ENCODE measurements around the gene REPS1. TPM values are rescaled to one million over a fixed set of nuclear protein-coding genes. Genes with fewer than 3 reads are reported as not detected.

Gene REPS1
- total and polyA plus RNA-seq, 11 donors: 16.3 to 65.8 (median 38.3) TPM

DNA sequence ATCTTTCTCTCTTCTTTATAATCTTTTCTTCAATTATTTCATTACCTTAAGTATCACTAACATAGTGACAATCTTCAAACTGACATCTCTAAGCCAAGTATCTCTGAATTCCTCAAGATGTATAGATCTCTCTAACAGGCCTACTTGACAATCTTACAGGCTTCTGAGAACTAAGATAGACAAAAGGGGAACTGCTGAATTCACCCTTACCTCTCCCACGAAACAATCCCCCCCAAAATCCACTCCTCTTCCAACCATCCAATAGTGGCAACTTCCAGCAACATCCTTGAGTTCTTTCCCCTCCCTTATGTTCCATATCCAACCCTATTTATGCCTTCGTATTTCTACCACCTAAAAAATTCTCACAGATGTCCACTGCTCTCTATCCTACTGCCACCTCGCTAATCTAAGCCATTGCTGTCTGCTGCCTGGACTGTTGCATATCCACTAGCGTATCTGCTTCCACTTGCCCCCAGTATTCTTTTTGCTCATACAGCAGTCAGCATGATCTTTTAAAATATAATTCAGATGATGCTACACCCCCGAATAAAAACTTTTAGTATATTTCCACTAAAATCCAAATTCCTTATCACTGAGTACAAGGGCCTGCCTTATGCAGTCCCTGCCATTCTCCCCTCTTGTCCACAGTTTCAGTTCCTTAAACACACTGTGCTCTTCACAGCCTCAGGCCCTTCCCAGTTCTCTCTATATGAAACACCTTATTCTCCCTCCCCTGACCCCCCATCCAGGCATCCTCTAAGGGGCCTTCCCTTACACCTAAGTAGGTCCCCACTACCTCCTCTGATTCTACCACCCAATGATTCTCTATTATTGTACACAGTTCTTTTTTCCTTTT, 8.0 kb downstream of the REPS1 start:
- Histone ChIP-seq H3K9me3 (no peaks in the 10 kb centered on the region), H3K27me3 (no peaks in the 10 kb centered on the region), H3K4me3 (no peak overlapping the region), H3K4me1 (peaks cover 0 to 62% (median 23%) of the 10 kb centered on the region in 12 donors), H3K27ac (no peak overlapping the region), H3K36me3 (no peaks in the 10 kb centered on the region)
- TF ChIP-seq, protein P1, sequence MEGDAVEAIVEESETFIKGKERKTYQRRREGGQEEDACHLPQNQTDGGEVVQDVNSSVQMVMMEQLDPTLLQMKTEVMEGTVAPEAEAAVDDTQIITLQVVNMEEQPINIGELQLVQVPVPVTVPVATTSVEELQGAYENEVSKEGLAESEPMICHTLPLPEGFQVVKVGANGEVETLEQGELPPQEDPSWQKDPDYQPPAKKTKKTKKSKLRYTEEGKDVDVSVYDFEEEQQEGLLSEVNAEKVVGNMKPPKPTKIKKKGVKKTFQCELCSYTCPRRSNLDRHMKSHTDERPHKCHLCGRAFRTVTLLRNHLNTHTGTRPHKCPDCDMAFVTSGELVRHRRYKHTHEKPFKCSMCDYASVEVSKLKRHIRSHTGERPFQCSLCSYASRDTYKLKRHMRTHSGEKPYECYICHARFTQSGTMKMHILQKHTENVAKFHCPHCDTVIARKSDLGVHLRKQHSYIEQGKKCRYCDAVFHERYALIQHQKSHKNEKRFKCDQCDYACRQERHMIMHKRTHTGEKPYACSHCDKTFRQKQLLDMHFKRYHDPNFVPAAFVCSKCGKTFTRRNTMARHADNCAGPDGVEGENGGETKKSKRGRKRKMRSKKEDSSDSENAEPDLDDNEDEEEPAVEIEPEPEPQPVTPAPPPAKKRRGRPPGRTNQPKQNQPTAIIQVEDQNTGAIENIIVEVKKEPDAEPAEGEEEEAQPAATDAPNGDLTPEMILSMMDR (IDR thresholded peaks at IDR 0.05): no peak
- TF ChIP-seq POLR2A (IDR thresholded peaks at IDR 0.05): no peak
- intact Hi-C loops (cut with DNase I): loop anchor here in 4 of 10 donors (5.0 to 10.0 kb wide), 2 partner anchors 33 to 65 kb away; no protein-coding TSS in a partner anchor
- WGBS, 4 donors: 88 to 91% (median 90%) methylated on average over 5 of the region's 5 CpGs
- DNase-seq: no peak
- no peak for ATAC-seq

DNA sequence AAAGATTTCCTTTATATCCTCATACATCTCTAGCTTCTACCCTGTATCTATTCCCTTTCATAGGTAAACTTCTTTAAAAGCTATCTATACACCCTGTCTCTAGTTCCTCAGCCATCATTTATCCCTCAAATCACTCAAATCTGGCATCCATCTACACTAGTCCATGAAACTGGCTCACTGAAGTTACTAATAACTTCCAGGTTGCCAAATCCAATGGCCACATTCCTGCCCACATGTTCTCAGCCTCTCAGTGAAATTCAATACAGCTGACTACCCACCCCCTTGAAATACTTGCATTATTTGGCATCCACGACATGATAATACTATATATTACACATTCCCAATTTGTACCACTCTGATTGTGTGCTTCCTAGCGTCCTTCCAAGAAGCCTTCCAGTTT, 8.7 kb downstream of the REPS1 start:
- TF ChIP-seq POLR2A (IDR thresholded peaks at IDR 0.05): no peak
- TF ChIP-seq, protein P1 (IDR thresholded peaks at IDR 0.05): no peak
- no peaks in the 10 kb centered on the region for H3K27me3 ChIP-seq
- no peak overlapping the region for H3K27ac ChIP-seq
- H3K9me3 ChIP-seq: no peaks in the 10 kb centered on the region
- no peak overlapping the region for H3K4me3 ChIP-seq
- peaks cover 0 to 59% (median 21%) of the 10 kb centered on the region in 12 donors for H3K4me1 ChIP-seq
- no peaks in the 10 kb centered on the region for H3K36me3 ChIP-seq
- 56 to 88% (median 83%) methylated on average over 2 of the region's 2 CpGs for WGBS, 4 donors
- intact Hi-C loops (cut with DNase I): no loop called here
- ATAC-seq: no peak
- no peak for DNase-seq

DNA sequence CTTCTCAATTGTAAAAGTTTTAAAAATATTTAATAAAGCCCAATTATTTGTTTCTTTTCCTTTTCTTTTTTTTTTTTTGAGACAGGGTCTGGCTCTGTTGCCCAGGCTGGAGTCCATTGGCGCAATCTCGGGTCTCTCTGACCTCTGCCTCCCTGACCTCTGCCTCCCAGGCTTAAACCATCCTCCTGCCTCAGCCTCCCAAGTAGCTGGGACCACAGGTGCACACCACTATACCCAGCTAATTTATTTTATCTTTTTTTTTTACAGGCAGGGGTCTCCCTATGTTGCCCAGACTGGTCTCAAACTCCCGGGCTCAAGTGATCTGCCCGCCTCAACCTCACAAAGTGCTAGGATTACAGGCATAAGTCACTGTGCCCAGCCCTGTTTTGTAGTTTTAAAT, 9.8 kb downstream of the REPS1 start:
- H3K4me1 ChIP-seq: peaks cover 0 to 60% (median 28%) of the 10 kb centered on the region in 12 donors
- TF ChIP-seq, protein P1 (IDR thresholded peaks at IDR 0.05): no peak
- no peak for TF ChIP-seq POLR2A (IDR thresholded peaks at IDR 0.05)
- intact Hi-C loops (cut with DNase I): no loop called here
- WGBS, 4 donors: 96 to 97% (median 96%) methylated on average over 4 of the region's 4 CpGs
- H3K27me3 ChIP-seq: no peaks in the 10 kb centered on the region
- H3K4me3 ChIP-seq: no peak overlapping the region
- no peaks in the 10 kb centered on the region for H3K9me3 ChIP-seq
- no peak overlapping the region for H3K27ac ChIP-seq
- H3K36me3 ChIP-seq: no peaks in the 10 kb centered on the region
- ATAC-seq (no peak), DNase-seq (no peak)

DNA sequence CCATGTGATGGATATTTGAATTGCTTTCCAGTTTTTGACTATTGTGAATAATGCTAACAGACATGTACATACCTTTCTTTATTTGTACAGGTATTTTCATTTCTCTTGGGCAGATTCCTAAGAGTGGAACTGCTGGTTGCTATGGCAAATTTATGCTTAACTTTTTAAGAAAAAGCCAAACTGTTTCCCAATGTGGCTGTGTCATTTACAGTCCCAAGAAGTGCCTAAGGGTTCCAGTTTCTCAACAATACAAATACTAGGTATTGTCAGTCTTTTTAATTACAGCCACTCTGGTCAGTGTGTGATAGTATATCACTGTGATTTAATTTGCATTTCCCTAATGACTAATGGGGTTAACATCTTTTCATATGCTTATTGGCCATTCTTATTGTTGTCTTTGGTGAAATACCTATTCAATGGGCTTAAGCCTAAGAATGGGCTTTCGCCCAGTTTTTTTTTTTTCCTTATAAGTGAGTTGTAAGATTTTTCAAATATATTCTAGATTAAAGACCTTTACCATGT, 10.3 kb downstream of the REPS1 start:
- Histone ChIP-seq H3K4me1 (peaks cover 0 to 60% (median 30%) of the 10 kb centered on the region in 12 donors), H3K9me3 (no peaks in the 10 kb centered on the region), H3K4me3 (no peak overlapping the region), H3K27me3 (no peaks in the 10 kb centered on the region), H3K27ac (no peak overlapping the region), H3K36me3 (no peaks in the 10 kb centered on the region)
- TF ChIP-seq, protein P1 (IDR thresholded peaks at IDR 0.05): no peak
- no peak for TF ChIP-seq POLR2A (IDR thresholded peaks at IDR 0.05)
- no peak for ATAC-seq
- intact Hi-C loops (cut with DNase I): no loop called here
- DNase-seq: no peak
- WGBS, 4 donors: 97 to 100% (median 98%) methylated on average over 1 of the region's 1 CpG
